SHP77 treated with DMSO at 0.1 percent for 48 hours (cell line): ENCODE results near the gene PTGIR.

ENCODE experiments used
- DNase-seq: peaks from one replicate; lab custom pipeline; 2025; lab: John Stamatoyannopoulos, UW

Gene PTGIR

GRCh38 chr19:46600384-46601317 is 24.2 kb downstream of the PTGIR start:
- DNase-seq, result peak; percentile 97

DNA sequence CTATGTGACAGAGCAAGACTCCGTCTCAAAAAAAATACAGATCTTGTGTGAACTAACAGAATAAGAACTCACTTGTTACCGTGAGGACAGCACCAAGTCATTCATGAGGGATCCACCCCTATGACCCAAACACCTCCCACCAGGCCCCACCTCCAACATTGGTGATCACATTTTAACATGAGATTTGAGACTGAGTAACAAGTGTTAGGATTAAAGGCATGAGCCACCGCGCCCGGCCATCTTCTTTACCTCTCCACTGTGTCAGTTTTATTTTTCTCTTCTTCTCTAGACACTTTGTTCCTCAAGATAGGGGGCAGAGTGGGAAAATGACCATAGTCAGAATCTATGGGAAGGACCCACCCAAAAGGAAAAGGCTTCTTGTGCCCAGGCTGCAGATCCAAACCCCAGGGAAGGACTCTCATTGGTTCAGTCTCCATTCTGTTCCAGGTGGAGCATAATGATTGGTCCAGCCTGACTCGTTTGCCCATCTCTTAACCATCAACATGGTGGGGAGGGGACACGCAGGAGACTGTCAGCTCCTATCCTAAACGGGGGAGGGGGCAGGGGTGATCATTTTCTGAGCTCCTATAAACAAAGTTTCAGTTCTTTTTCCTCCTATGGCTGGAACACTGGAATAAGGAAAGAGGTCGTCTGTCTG is 25.0 kb downstream of the PTGIR start:
- no peak for DNase-seq

- no peak for DNase-seq
Measured at GRCh38 chr19:46598372-46598917, 26.4 kb downstream of the PTGIR start.

DNA sequence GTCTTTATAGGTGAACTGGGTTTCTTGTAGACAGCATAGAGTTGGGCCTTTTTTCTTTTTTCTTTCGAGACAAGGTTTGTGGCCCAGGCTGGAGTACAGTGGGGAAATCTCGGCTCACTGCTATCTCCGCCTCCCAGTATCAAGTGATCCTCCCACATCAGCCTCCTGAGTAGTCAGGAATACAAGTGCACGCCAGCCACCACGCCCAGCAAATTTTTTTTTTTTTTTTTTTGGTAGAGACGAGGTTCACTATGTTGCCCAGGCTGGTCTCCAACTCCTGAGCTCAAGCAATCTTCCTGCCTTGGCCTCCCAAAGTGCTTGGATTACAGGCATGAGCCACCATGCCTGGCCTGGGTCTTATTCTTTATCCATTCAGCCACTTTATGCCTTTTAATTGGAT is 28.9 kb downstream of the PTGIR start:
- DNase-seq, result no peak

DNA sequence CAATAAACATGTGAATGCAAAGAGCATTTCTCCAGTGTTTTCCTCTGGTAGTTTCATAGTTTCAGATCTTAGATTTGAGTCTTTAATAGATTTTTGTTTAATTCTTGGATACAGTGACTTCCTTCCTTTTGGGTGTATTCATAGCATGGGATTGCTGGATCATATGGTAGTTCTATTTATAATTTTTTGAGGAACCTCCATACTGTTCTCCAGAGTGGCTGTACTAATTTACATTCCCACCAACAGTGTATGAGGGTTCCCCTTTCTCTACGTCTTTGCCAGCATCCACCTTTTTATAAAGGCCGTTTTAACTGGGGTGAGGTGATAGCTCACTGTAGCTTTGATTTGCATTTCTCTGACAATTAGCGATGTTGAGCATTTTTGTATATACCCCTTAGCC is 33.0 kb downstream of the PTGIR start:
- DNase-seq, result no peak

- DNase-seq, result no peak
Measured at GRCh38 chr19:46591254-46591653, 33.6 kb downstream of the PTGIR start.

- DNase-seq, result no peak
Measured at GRCh38 chr19:46587861-46588260, 37.0 kb downstream of the PTGIR start.

DNA sequence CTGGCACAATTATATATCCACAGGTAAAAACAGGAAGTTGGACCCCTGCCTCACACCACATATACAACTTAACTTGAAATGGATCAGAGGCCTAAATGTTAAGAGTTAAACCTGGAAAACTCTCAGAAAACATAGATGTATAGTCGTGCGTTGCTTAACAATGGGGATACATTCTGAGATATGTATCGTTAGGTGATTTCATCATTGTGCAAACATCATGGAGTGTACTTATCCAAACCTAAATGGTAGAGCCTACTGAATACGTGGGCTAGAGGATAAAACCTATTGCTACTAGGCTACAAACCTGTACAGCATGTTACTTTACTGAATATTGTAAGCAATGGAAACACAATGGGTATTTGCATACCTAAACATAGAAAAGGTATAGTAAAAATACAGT is 38.6 kb downstream of the PTGIR start:
- DNase-seq, result no peak

GRCh38 chr19:46585539-46585938 is 39.4 kb downstream of the PTGIR start:
- no peak for DNase-seq

DNA sequence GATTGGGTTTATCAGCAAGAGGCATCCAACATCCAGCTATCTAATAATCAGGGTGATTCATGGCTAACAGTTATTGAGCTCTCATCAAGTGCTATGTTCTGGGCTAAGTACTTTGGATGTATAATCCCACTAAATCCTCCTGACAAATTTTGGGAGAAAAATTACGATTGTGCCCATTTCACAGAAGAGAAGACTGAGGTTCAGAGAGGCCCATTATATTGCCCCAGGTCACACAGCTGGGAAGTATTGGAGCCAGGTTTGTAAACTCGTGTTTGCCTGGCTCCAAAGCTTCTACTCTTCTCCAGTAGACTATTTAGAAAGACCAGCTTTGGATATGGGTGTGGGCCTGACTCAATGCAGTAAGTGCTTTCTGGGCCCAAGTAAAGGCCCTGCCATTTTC is 44.6 kb downstream of the PTGIR start:
- no peak for DNase-seq

- no peak for DNase-seq
Measured at GRCh38 chr19:46579361-46579879, 45.5 kb downstream of the PTGIR start.

DNA sequence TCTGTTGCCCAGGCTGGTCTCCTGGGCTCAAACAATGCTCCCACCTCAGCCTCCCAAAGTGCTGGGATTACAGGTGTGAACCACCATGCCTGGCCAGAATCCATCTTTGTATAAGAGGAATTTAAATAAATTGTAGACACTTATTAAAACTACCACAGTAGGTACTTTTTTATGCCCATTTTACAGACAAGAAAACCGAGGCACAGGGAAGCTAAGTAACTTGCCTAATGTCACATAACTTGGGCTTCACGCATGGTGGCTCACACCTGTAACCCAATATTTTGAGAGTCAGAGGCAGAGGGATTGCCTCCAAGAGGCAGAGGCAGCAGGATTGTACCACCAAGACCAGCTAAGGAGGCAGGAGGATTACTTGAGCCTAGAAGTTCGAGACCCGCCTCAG is 46.4 kb downstream of the PTGIR start:
- DNase-seq, result no peak

DNA sequence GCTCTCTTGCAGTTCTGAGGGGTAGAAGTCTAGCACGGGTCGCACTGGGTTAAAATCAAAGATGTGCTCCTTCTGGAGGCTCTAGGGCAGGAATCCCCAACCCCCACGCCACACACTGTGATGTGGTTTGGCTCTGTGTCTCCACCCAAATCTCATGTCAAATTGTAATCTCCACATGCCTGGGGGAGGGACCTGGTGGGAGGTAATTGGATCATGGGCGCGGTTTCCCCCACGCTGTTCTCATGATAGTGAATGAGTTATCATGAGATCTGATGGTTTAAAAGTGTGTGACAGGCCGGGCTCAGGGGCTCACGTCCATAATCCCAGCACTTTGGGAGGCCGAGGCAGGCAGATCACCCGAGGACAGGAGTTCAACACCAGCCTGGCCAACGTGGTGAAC is 50.4 kb downstream of the PTGIR start:
- no peak for DNase-seq

DNA sequence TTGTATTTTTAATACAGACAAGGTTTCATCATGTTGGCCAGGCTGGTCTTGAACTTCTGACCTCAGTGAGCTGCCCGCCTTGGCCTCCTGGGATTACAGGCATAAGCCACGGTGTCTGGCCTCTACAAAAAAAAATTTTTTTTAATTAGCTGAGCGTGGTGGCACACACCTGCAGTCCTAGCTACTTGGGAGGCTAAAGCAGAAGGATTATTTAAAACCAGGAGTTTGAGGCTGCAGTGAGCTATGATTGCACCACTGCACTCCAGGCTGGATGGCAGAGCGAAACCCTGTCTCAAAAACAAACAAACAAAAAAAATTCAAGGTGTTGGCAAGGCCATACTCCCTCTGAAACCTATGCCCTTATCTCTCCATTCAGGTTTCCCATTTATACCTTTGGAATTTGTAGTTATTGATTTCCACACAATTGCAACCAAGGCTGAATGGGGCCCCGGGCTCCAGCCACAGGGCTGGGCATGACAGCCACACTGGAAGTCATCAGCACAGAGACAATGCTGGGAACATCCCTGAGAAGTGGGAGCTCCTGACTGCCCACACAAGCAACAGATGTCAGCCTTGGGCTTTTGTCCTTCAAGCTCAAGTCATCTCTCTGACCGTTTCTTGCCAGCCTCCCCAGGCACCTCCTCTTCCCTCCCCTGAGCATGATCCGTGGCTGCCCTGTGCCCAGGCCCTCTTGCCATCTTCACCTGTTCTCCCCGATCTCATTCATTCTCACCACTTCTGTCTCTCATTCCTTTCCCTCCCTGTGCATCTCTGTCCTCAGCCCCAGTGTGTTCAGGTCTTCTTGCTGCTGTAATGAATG is 51.0 kb downstream of the PTGIR start:
- no peak for DNase-seq

DNA sequence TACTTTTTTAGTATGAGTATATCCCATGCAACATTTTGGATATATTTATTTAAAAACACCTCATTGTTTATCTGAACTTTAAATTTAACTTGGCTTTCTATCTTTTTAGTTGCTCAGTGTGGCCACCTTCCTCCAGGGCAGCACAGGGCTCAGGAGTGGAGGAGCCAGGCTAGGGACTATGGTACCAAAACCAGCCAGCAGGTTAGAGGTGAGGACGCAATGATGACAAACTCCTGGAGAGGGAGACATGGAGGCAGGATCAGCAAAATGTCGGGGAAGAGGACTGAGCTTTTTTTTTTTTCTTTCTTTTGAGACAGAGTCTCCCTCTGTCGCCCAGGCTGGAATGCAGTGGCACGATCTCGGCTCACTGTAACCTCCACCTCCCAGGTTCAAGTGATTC is 53.4 kb downstream of the PTGIR start:
- DNase-seq, result no peak
